ENCODE data around the gene SPRR1B.

Gene SPRR1B

DNA sequence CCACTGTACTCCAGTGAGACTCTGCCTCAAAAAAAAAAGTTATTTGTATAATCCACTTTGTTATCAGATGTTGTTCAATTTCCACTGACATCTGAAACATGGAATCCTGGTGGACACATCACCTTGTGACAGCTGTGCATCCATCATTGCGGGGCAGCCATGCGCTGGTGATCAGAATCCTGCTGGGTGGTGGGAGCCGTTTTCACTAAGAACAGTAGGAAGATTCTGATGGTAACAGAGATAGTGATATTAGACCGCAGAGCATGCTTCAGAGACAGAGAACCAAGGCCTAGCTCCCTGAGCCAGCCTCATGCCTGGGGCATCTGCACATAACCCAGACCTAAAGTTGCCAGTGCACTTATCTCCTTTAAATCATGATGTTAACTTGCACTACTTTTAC lies 32.5 kb upstream of the SPRR1B start:
- TF ChIP-seq FOXP2 (optimal IDR thresholded peaks at IDR 0.05; ENCODE audit: borderline replicate concordance, extremely low read depth, extremely low read length, insufficient read depth) (no peak), SIN3A (IDR thresholded peaks at IDR 0.05; ENCODE audit: borderline replicate concordance, insufficient read depth, low read length) (no peak), REST (IDR thresholded peaks at IDR 0.05; ENCODE audit: insufficient read depth in 1 of 2, low read depth in 2 of 2, low read length in 2 of 2) (no peak), TAF1 (IDR thresholded peaks at IDR 0.05; ENCODE audit: borderline replicate concordance, insufficient read depth, low read length) (no peak), POLR2AphosphoS5 (IDR thresholded peaks at IDR 0.05; ENCODE audit: low read depth, low read length) (no peak)

DNA sequence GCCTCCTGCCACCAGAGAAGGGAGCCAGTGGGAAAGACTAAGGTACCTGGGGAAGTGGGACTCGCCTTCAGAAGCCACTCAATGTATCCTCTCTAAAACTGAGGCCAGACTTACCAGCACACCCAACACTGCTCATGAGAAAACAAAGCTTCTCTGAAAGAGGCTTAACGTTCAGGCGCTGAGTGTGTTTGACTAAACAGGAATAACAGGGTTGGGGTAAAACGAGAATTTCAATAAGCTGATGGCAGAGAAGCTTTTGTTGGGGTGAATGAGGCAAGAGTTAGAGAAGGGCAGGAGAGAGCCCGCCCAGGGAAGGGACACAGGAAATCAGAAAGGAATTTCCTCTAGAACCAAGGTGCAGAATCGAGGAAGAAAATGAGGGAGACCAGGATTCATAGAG lies 31.2 kb upstream of the SPRR1B start:
- TF ChIP-seq REST (IDR thresholded peaks at IDR 0.05; ENCODE audit: insufficient read depth in 1 of 2, low read depth in 2 of 2, low read length in 2 of 2), result no peak

- no peak for TF ChIP-seq SIN3A (IDR thresholded peaks at IDR 0.05; ENCODE audit: borderline replicate concordance, insufficient read depth, low read length)
Measured at GRCh38 chr1:153000294-153000693, 30.7 kb upstream of the SPRR1B start.

DNA sequence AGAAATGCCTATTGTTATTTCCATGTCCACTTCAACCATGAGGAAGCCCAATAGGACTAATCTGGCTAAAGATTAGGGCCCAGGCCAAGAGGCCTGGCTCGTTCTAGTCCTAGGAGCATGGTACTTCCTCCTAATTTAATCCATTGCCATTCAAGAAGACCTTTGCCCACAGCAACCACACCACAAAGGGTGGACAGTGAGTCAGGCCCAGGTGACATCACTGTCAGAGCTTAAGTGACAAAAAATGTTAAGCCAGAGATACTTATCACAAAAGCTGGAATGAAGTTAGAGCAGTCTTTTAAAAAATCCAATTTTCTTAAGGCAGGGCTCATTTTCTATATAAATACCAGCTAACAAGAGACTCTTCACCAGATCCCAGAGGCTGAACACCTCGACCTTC lies 29.6 kb upstream of the SPRR1B start, which contains the start of gene SPRR3:
SPRR3 (plus strand) TSS at position 368 of the 400 bp plus-strand sequence. CDS start 1,272 bp downstream, outside the sequence.
- TF ChIP-seq SIN3A (IDR thresholded peaks at IDR 0.05; ENCODE audit: borderline replicate concordance, insufficient read depth, low read length) (no peak), REST (IDR thresholded peaks at IDR 0.05; ENCODE audit: insufficient read depth in 1 of 2, low read depth in 2 of 2, low read length in 2 of 2) (no peak), FOXP2 (optimal IDR thresholded peaks at IDR 0.05; ENCODE audit: borderline replicate concordance, extremely low read depth, extremely low read length, insufficient read depth) (no peak), TAF1 (IDR thresholded peaks at IDR 0.05; ENCODE audit: borderline replicate concordance, insufficient read depth, low read length) (no peak), POLR2AphosphoS5 (IDR thresholded peaks at IDR 0.05; ENCODE audit: low read depth, low read length) (no peak)

DNA sequence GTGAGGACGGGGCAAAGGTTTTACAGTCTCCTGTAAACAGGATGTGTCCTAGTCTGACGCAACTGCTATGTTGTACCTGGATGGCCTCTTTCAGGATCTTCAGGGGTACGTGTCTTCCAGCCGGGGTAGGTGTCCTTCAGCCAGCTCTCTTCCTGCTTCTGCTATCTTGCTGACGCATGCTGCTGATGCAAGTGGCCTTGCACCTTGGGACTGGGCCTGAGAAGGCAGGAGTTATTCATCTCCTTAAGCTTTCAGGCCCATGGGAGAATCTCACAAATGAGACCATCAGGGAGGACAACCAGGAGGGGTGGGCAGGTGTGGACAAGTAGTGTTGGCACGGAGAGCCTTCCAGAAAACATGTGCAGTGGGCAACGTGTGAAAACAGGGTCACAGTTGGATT lies 7.9 kb upstream of the SPRR1B start:
- TF ChIP-seq TAF1 (IDR thresholded peaks at IDR 0.05; ENCODE audit: borderline replicate concordance, insufficient read depth, low read length) (no peak), SIN3A (IDR thresholded peaks at IDR 0.05; ENCODE audit: borderline replicate concordance, insufficient read depth, low read length) (no peak), FOXP2 (optimal IDR thresholded peaks at IDR 0.05; ENCODE audit: borderline replicate concordance, extremely low read depth, extremely low read length, insufficient read depth) (no peak), REST (IDR thresholded peaks at IDR 0.05; ENCODE audit: insufficient read depth in 1 of 2, low read depth in 2 of 2, low read length in 2 of 2) (no peak), POLR2AphosphoS5 (IDR thresholded peaks at IDR 0.05; ENCODE audit: low read depth, low read length) (no peak)
